Breast epithelium (tissue), 3 donors: ENCODE data around the gene CELA1.
"Not testable (repeated sequence)": the region's sequence is repeated elsewhere in the genome, so short reads cannot be mapped to it uniquely, and the experiment has no call there.

ENCODE experiments used
- CTCF ChIP-seq, 3 donors: fragments of 450-650 bp; IDR thresholded peaks; one replicate each; pipeline ENCODE4 v1.5.1; 2016 to 2017; ENCODE audit warnings: antibody characterized with exemption in 3 of 3, mild to moderate bottlenecking in 3 of 3, moderate library complexity in 3 of 3
- POLR2A ChIP-seq: fragments of 450-650 bp; IDR thresholded peaks from one replicate; pipeline ENCODE4 v1.6.1; 2016; ENCODE audit warnings: antibody characterized with exemption, mild to moderate bottlenecking, moderate library complexity
- POLR2AphosphoS5 ChIP-seq, 3 donors: sonication (generic); formaldehyde crosslinking; IDR thresholded peaks; one replicate each; pipeline ENCODE4 v1.6.1; 2017; ENCODE audit warnings: antibody characterized with exemption in 3 of 3

GRCh38 chr12:51318057-51318806 is 28.2 kb downstream of the CELA1 start:
- TF ChIP-seq POLR2A; CTCF (IDR thresholded peaks at IDR 0.05); POLR2AphosphoS5 (IDR thresholded peaks at IDR 0.05): not testable (repeated sequence)
